Psoas muscle (tissue), 8 donors: ENCODE results near the gene PCF11. TPM values are rescaled to one million over a fixed set of nuclear protein-coding genes. Genes with fewer than 3 reads are reported as not detected.

Source experiments
- ATAC-seq, 4 donors: fragments of 200-7000 bp; cut with Tn5 transposase; one replicate each; pipeline ENCODE4 v1.9.1; 2020; ENCODE audit warnings: moderate library complexity in 3 of 4, mild to moderate bottlenecking in 2 of 4
- DNase-seq, 2 donors: peaks; one replicate each; pipeline ENCODE4 v3.0.0-alpha.2; 2020
- H3K27ac ChIP-seq: fragments of 200-600 bp; one replicate; pipeline ENCODE4 v1.8.0; 2022
- H3K27me3 ChIP-seq, 3 donors: fragments of 200-600 bp in 1 of 3; one replicate each; pipeline versions ENCODE4 v1.6.1 to v1.8.0; 2013 to 2022; ENCODE audit warnings: low read length in 2 of 3, mild to moderate bottlenecking in 2 of 3, moderate library complexity in 1 of 3; ENCODE audit not compliant: insufficient read depth in 3 of 3
- H3K36me3 ChIP-seq, 2 donors: fragments of 200-600 bp in 1 of 2; one replicate each; pipeline versions ENCODE4 v1.6.1 to v1.8.0; 2013 to 2022; ENCODE audit warnings: low read depth in 1 of 2, mild to moderate bottlenecking in 1 of 2, moderate library complexity in 1 of 2; ENCODE audit not compliant: insufficient read depth in 1 of 2
- H3K4me1 ChIP-seq: fragments of 200-600 bp; one replicate; pipeline ENCODE4 v1.8.0; 2022
- H3K4me3 ChIP-seq: fragments of 200-600 bp; one replicate; pipeline ENCODE4 v1.8.0; 2022; ENCODE audit warnings: mild to moderate bottlenecking
- H3K9me3 ChIP-seq: fragments of 200-600 bp; one replicate; pipeline ENCODE4 v1.8.0; 2022
- WGBS, 3 donors: extraction: QIAGEN DNeasy Blood & Tissue Kit; methylation state at CpG; one replicate each; pipeline versions ENCODE4 v1.1.6 to v1.1.7; 2013; 5-methylcytosine and 5-hydroxymethylcytosine counted together
- intact Hi-C, 2 donors: fragments of 100-400 bp; cut with DNase I; formaldehyde crosslinking; loops; one replicate each; pipeline versions ENCODE4 v1.11.0 to v1.14.2; 2022
- polyA plus RNA-seq, 3 donors: library from polyadenylated mRNA; stranded (reverse); fragments of 200-250 nt; gene quantifications; one replicate each; pipeline ENCODE4 v1.2.3, GENCODE V29; 2013
- total RNA-seq, 4 donors: library from RNA; stranded (reverse); fragmentation: NEBNext Ultra II Directional in 2 of 4; extraction: Animal tissue kit (Norgen Biotek cat#: 25700) in 2 of 4; gene quantifications; one replicate each; pipeline versions ENCODE4 v1.2.1 to v1.2.4, GENCODE V29; 2021 to 2023
- TF ChIP-seq, protein P1 (sequence below): fragments of 200-600 bp; IDR thresholded peaks from one replicate; pipeline ENCODE4 v1.8.0; 2022; ENCODE audit warnings: antibody characterized with exemption
- donor health status: healthy with polysubstance abuse.
- donor health status: DM: no; HTN: no; CAD: no; lungs with moderate emphysema.
- donor health status: Bipolar disorder and iron deficiency.
- donor health status: healthy.
- donor health status: DM: yes; HTN: yes; CAD: no.
- donor health status: DM: no; HTN: no; CAD: no.
- donor health status: DM: no; HTN: no; CAD: no.
- donor health status: DM: yes; HTN: yes; CAD: no.

The PCF11 gene
- total and polyA plus RNA-seq, 7 donors = 19.2 to 57.4 (median 31.4) TPM

DNA sequence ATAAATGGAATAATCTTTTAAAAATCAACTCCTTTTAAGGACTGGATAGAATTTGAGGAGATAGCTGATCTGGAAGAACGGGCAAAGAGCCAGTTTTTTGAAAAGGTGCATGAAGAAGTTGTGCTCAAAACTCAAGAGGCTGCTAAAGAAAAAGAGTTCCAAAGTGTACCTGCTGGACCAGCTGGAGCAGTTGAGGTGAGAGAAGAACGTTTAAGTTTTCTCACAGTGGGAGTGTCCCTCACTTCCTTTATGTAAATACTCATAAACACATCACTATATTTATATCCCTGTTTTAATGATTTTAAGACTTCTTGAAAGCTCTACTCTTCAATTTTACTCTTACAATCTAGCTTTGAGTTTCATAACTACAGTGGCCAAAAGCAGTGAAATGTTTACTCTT, 24.9 kb downstream of the PCF11 start:
- Histone ChIP-seq H3K27ac (no peak overlapping the region), H3K4me1 (no peaks in the 10 kb centered on the region), H3K4me3 (no peak overlapping the region), H3K9me3 (no peaks in the 10 kb centered on the region), H3K27me3 (no peaks in the 10 kb centered on the region), H3K36me3 (peaks cover 2 to 99% of the 10 kb centered on the region in 2 donors)
- intact Hi-C loops = no loop called here
- TF ChIP-seq, protein P1, sequence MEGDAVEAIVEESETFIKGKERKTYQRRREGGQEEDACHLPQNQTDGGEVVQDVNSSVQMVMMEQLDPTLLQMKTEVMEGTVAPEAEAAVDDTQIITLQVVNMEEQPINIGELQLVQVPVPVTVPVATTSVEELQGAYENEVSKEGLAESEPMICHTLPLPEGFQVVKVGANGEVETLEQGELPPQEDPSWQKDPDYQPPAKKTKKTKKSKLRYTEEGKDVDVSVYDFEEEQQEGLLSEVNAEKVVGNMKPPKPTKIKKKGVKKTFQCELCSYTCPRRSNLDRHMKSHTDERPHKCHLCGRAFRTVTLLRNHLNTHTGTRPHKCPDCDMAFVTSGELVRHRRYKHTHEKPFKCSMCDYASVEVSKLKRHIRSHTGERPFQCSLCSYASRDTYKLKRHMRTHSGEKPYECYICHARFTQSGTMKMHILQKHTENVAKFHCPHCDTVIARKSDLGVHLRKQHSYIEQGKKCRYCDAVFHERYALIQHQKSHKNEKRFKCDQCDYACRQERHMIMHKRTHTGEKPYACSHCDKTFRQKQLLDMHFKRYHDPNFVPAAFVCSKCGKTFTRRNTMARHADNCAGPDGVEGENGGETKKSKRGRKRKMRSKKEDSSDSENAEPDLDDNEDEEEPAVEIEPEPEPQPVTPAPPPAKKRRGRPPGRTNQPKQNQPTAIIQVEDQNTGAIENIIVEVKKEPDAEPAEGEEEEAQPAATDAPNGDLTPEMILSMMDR = no peak
- 58 to 68% (median 68%) methylated on average over 2 of the region's 2 CpGs for WGBS, 3 donors
- no peak for ATAC-seq
- no peak for DNase-seq

DNA sequence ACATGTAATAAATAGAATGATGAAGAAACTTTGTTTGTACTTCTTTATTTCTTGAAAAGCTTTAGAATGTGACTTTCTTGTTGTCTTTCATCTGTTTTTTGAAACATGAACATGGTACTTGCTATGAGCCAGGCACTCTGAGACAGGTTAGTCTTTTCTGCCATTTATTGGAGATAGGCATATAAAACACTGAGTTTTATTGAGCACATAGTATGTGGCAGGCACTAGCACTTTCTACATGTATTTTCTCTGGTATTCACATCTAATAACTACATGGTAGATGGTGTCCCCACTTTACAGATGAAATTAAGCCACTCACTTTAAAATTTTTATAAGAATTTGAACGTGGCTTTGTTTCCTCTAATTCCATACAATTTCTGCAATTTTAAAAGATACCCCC, 28.8 kb downstream of the PCF11 start:
- Histone ChIP-seq H3K9me3 (no peaks in the 10 kb centered on the region), H3K27me3 (no peaks in the 10 kb centered on the region), H3K36me3 (peaks cover 0 to 98% of the 10 kb centered on the region in 2 donors), H3K4me3 (no peak overlapping the region), H3K27ac (no peak overlapping the region), H3K4me1 (no peaks in the 10 kb centered on the region)
- no peak for ATAC-seq
- intact Hi-C loops = no loop called here
- TF ChIP-seq, protein P1 = no peak
- WGBS, 3 donors = 88 to 92% (median 92%) methylated on average over 1 of the region's 1 CpG
- DNase-seq = no peak

DNA sequence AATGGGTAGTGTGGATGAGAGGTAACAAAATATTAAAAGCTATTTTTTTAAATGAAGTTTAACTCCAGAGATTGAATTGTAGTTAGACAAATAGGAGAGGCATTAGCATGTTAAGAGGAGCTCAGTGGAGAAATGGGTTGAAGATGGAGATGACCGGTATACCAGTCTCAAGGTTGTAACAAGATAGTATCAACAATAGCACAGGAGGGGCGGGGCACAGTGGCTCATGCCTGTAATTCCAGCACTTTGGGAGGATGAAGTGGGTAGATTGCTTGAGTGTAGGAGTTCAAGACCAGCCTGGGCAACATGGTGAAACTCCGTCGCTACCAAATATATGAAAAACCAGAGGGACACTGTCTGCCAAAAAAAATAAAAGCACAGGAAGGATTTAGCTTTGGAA, 30.5 kb downstream of the PCF11 start:
- intact Hi-C loops = no loop called here
- no peak overlapping the region for H3K27ac ChIP-seq
- peak; percentile 22 to 47 (median 30) for ATAC-seq

DNA sequence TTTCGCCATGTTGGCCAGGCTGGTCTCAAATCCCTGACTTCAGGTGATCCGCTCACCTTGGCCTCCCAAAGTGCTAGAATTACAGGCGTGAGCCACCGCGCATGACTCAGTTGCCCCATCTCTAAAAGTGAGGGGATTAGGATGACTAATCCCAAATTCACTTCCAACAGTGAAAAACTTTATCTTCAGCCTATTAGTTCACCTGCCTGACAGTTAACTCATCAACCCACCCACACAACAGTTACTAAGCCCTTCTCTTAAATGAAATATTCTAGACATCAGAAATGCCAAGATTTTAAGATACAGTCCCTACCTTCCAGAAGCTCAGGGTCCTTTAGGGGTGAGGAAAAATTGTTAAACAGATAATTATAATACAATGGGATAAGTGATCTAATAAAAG, 34.6 kb downstream of the PCF11 start:
- no peaks in the 10 kb centered on the region for H3K9me3 ChIP-seq
- DNase-seq (no peak), ATAC-seq (no peak)
- WGBS, 3 donors = 95 to 97% (median 96%) methylated on average over 5 of the region's 5 CpGs
- H3K27me3 ChIP-seq = no peaks in the 10 kb centered on the region
- no peak overlapping the region for H3K27ac ChIP-seq
- H3K36me3 ChIP-seq = peaks cover 3 to 61% of the 10 kb centered on the region in 2 donors
- peak overlapping the region; percentile 86 for H3K4me3 ChIP-seq
- TF ChIP-seq, protein P1 = no peak
- peaks cover 22% of the 10 kb centered on the region for H3K4me1 ChIP-seq
- intact Hi-C loops = loop anchor here (5.0 kb wide), 3 partner anchors 34 to 289 kb away; partner anchors contain the start of genes PCF11 (in 2 of the 2), DDIAS (in 1 of the 2), PRCP (in 1 of the 2) and RAB30 (in 1 of the 2)

More for the DNA sequence above, 30.5 kb downstream of the PCF11 start:
- Histone ChIP-seq H3K27me3 (no peaks in the 10 kb centered on the region), H3K4me3 (no peak overlapping the region), H3K9me3 (no peaks in the 10 kb centered on the region), H3K36me3 (peaks cover 3 to 98% of the 10 kb centered on the region in 2 donors), H3K4me1 (peaks cover 9% of the 10 kb centered on the region)
- WGBS, 3 donors = 82 to 96% (median 89%) methylated on average over 4 of the region's 4 CpGs
- no peak for DNase-seq
- TF ChIP-seq, protein P1 = no peak

DNA sequence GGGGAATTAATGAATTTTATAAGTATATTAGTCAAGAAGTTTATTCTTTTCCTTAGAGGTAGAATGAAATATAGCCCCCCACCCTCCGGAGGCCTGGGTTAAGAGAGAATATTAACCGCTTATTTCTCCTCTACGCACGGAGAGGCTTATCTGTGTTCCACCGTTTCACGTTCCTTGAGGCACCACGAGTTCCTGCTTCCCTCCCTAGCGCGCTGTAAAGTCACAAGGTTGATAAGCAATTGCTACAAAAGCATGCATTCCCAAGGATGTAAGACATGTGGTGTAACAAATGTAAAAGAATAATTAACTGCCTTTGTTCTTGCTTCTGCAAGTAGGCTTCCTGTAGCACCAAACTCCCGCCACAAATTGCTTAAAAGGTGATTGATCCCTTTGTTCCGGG, 35.1 kb downstream of the PCF11 start:
- Histone ChIP-seq H3K27ac (no peak overlapping the region), H3K4me3 (peak overlapping the region; percentile 86), H3K4me1 (peaks cover 22% of the 10 kb centered on the region)

More for the DNA sequence above, 35.1 kb downstream of the PCF11 start:
- Histone ChIP-seq H3K36me3 (peaks cover 3 to 57% of the 10 kb centered on the region in 2 donors), H3K9me3 (no peaks in the 10 kb centered on the region), H3K27me3 (no peaks in the 10 kb centered on the region)
- 88 to 93% (median 92%) methylated on average over 11 of the region's 11 CpGs for WGBS, 3 donors
- intact Hi-C loops = loop anchor here (5.0 kb wide), 3 partner anchors 35 to 290 kb away; partner anchors contain the start of genes PCF11 (in 2 of the 2), DDIAS (in 1 of the 2), PRCP (in 1 of the 2) and RAB30 (in 1 of the 2)
- TF ChIP-seq, protein P1 = no peak
- no peak for DNase-seq
- no peak for ATAC-seq
